Measurements from ENCODE around the gene RASA3. TPM values are rescaled to one million over a fixed set of nuclear protein-coding genes. Genes with fewer than 3 reads are reported as not detected.

The RASA3 gene
- total RNA-seq, 3 donors from 2014 or later (not counting 1 experiment from before 2014, with no cell fraction given), result 252 to 277 (median 274) TPM

- Histone ChIP-seq H3K9me3 (ENCODE audit: control insufficient read depth, insufficient read depth, low read length) (no peaks in the 10 kb centered on the region), H3K36me3 (ENCODE audit: control insufficient read depth, insufficient read depth, low read length) (no peaks in the 10 kb centered on the region), H3K4me1 (ENCODE audit: control insufficient read depth, insufficient read depth, low read length) (peaks cover 62% of the 10 kb centered on the region), H3K27me3 (ENCODE audit: control insufficient read depth, insufficient read depth, low read length) (no peaks in the 10 kb centered on the region), H3K4me3 (ENCODE audit: low read length) (no peak overlapping the region), H3K27ac (ENCODE audit: low read length) (peak overlapping the region; percentile 68)
- Mint-ChIP-seq H3K4me3 (no peak overlapping the region), H3K4me1 (peaks cover 7 to 9% of the 10 kb centered on the region in 2 donors), H3K27ac (no peak overlapping the region), H3K9me3 (no peaks in the 10 kb centered on the region), H3K27me3 (ENCODE audit: low read depth in 2 of 2) (no peaks in the 10 kb centered on the region), H3K36me3 (no peaks in the 10 kb centered on the region)
- TF ChIP-seq, protein P1, sequence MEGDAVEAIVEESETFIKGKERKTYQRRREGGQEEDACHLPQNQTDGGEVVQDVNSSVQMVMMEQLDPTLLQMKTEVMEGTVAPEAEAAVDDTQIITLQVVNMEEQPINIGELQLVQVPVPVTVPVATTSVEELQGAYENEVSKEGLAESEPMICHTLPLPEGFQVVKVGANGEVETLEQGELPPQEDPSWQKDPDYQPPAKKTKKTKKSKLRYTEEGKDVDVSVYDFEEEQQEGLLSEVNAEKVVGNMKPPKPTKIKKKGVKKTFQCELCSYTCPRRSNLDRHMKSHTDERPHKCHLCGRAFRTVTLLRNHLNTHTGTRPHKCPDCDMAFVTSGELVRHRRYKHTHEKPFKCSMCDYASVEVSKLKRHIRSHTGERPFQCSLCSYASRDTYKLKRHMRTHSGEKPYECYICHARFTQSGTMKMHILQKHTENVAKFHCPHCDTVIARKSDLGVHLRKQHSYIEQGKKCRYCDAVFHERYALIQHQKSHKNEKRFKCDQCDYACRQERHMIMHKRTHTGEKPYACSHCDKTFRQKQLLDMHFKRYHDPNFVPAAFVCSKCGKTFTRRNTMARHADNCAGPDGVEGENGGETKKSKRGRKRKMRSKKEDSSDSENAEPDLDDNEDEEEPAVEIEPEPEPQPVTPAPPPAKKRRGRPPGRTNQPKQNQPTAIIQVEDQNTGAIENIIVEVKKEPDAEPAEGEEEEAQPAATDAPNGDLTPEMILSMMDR (IDR thresholded peaks at IDR 0.05), result no peak
- ATAC-seq, result peak in 2 of 3 donors; percentile 9 to 27
- peak in 1 of 2 donors; percentile 74 for DNase-seq
- intact Hi-C loops (cut with micrococcal nuclease), result loop anchor here (5.0 kb wide), 3 partner anchors 33 to 122 kb away; no protein-coding TSS in a partner anchor
- 6% methylated on average over 23 of the region's 25 CpGs for WGBS (ENCODE audit: insufficient coverage)
Measured at GRCh38 chr13:114140131-114140905, 7.9 kb upstream of the RASA3 start.

DNA sequence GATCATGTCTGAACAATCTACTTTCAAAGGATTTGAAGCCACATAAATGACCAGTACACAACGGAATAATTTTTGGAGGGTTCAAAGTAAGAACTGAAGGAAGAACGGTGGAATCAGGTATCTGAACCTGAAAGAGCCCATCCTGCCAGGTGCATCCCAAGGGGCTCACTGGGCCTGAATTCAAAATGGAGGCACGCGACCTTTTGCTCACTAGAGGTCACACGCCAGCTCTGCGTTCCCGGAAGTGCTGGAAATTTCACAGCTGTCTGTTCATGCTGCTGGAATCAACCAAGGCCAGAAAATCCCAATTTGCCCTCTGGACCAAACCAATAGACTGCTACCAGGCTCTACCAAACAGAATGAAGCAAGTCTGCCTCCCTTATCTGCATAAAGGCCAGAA, 4.2 kb upstream of the RASA3 start:
- H3K4me3 ChIP-seq (ENCODE audit: low read length), result no peak overlapping the region
- peaks cover 3% of the 10 kb centered on the region for H3K36me3 Mint-ChIP-seq
- TF ChIP-seq, protein P1 (IDR thresholded peaks at IDR 0.05), result no peak
- H3K27me3 ChIP-seq (ENCODE audit: control insufficient read depth, insufficient read depth, low read length), result no peaks in the 10 kb centered on the region
- no peaks in the 10 kb centered on the region for H3K36me3 ChIP-seq (ENCODE audit: control insufficient read depth, insufficient read depth, low read length)
- WGBS (ENCODE audit: insufficient coverage), result 98% methylated on average over 7 of the region's 7 CpGs
- no peak for DNase-seq
- H3K27me3 Mint-ChIP-seq (ENCODE audit: low read depth in 2 of 2), result no peaks in the 10 kb centered on the region
- ATAC-seq, result no peak
- H3K9me3 ChIP-seq (ENCODE audit: control insufficient read depth, insufficient read depth, low read length), result no peaks in the 10 kb centered on the region
- H3K9me3 Mint-ChIP-seq, result no peaks in the 10 kb centered on the region
- intact Hi-C loops (cut with micrococcal nuclease), result no loop called here
- H3K4me1 Mint-ChIP-seq, result peaks cover 20 to 26% of the 10 kb centered on the region in 2 donors
- no peak overlapping the region for H3K27ac ChIP-seq (ENCODE audit: low read length)
- H3K4me1 ChIP-seq (ENCODE audit: control insufficient read depth, insufficient read depth, low read length), result peaks cover 38% of the 10 kb centered on the region
- H3K4me3 Mint-ChIP-seq, result no peak overlapping the region
- H3K27ac Mint-ChIP-seq, result no peak overlapping the region

DNA sequence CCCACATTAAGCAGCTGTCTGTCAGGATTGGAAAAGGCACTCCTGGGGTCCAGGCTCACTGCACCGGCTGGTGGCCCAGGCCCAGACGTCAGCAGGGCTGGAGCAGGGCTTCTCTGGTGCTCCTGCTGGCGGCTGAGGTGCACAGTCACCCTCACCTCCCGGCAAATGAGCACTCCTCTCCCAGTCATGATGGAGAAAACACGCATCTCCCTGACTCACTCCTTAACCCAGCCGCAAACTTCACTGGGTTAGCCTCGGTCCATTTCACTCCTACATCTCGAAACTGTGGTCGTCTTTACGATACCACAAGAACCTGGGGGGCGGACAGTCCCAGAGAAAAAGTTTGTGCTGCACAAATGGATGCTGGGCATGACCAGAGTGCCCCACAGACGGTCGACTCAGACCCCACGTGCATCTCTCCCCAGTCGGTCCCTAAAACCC, 3.3 kb upstream of the RASA3 start:
- no peak overlapping the region for H3K27ac ChIP-seq (ENCODE audit: low read length)
- no peaks in the 10 kb centered on the region for H3K9me3 ChIP-seq (ENCODE audit: control insufficient read depth, insufficient read depth, low read length)
- no peaks in the 10 kb centered on the region for H3K36me3 ChIP-seq (ENCODE audit: control insufficient read depth, insufficient read depth, low read length)
- no peak overlapping the region for H3K4me3 ChIP-seq (ENCODE audit: low read length)
- 92% methylated on average over 15 of the region's 15 CpGs for WGBS (ENCODE audit: insufficient coverage)
- H3K4me3 Mint-ChIP-seq, result no peak overlapping the region
- DNase-seq (no peak), ATAC-seq (no peak)
- no peaks in the 10 kb centered on the region for H3K27me3 ChIP-seq (ENCODE audit: control insufficient read depth, insufficient read depth, low read length)
- peak overlapping the region in 1 of 2 donors; percentile 19 for H3K27ac Mint-ChIP-seq
- intact Hi-C loops (cut with micrococcal nuclease), result no loop called here
- peaks cover 11% of the 10 kb centered on the region for H3K36me3 Mint-ChIP-seq
- no peaks in the 10 kb centered on the region for H3K27me3 Mint-ChIP-seq (ENCODE audit: low read depth in 2 of 2)
- H3K4me1 Mint-ChIP-seq, result peaks cover 28 to 34% of the 10 kb centered on the region in 2 donors
- no peaks in the 10 kb centered on the region for H3K9me3 Mint-ChIP-seq
- TF ChIP-seq, protein P1 (IDR thresholded peaks at IDR 0.05), result no peak
- H3K4me1 ChIP-seq (ENCODE audit: control insufficient read depth, insufficient read depth, low read length), result peaks cover 33% of the 10 kb centered on the region

Measured in natural killer cell (primary cell).